Endothelial cell of umbilical vein (primary cell): ENCODE results near the gene KCNH4.
"Not testable (repeated sequence)": the region's sequence is repeated elsewhere in the genome, so short reads cannot be mapped to it uniquely, and the experiment has no call there.

Experiments used
- EZH2 ChIP-seq: IDR thresholded peaks from 2 replicates; pipeline ENCODE4 v1.6.1; 2012; ENCODE audit warnings: borderline replicate concordance, low read depth, mild to moderate bottlenecking, moderate library complexity, low read length, inconsistent platforms; ENCODE audit not compliant: severe bottlenecking
- FOS ChIP-seq: IDR thresholded peaks from 2 replicates; pipeline ENCODE4 v1.6.1; 2011; ENCODE audit warnings: mild to moderate bottlenecking, low read length, moderate library complexity, borderline replicate concordance; ENCODE audit not compliant: insufficient read depth
- GATA2 ChIP-seq: IDR thresholded peaks from 2 replicates; pipeline ENCODE4 v1.7.0; 2011; ENCODE audit warnings: low read depth, mild to moderate bottlenecking, moderate library complexity, mixed read lengths, low read length; ENCODE audit not compliant: insufficient read length, insufficient read depth
- JUN ChIP-seq: IDR thresholded peaks from 2 replicates; pipeline ENCODE4 v1.6.1; 2011; ENCODE audit warnings: borderline replicate concordance, low read depth; ENCODE audit not compliant: insufficient read length, insufficient read depth
- MYC ChIP-seq: IDR thresholded peaks from one replicate; pipeline ENCODE4 v1.6.1; 2011; ENCODE audit warnings: mild to moderate bottlenecking, low read depth, low read length
- POLR2A ChIP-seq: IDR thresholded peaks from 2 replicates; pipeline ENCODE4 v1.6.1; 2012; ENCODE audit warnings: low read depth, mild to moderate bottlenecking, control low read depth, low read length
- POLR2AphosphoS5 ChIP-seq: IDR thresholded peaks from 2 replicates; pipeline ENCODE4 v1.6.1; 2012; ENCODE audit warnings: low read depth, mild to moderate bottlenecking, control low read depth, low read length, moderate library complexity; ENCODE audit not compliant: insufficient read depth
- TF ChIP-seq, protein P1 (sequence below), 2 donors: IDR thresholded peaks; 1 replicate in 1 of 2; 2 replicates in 1 of 2; pipeline ENCODE4 v1.5.1; 2011; ENCODE audit warnings: low read length in 2 of 2, mild to moderate bottlenecking in 2 of 2, moderate library complexity in 2 of 2, control low read depth in 1 of 2, inconsistent platforms in 1 of 2, low read depth in 1 of 2; ENCODE audit not compliant: insufficient read depth in 1 of 2; ENCODE audit errors: extremely low read depth in 1 of 2
- TF ChIP-seq, protein P2 (sequence below): IDR thresholded peaks from 2 replicates; pipeline ENCODE4 v1.6.1; 2011; ENCODE audit not compliant: insufficient read depth, insufficient read length

GRCh38 chr17:42186191-42186590 lies 5.2 kb upstream of the KCNH4 start:
- not testable (repeated sequence) for TF ChIP-seq EZH2, POLR2AphosphoS5, POLR2A, JUN, GATA2, MYC, FOS
- TF ChIP-seq, protein P1, sequence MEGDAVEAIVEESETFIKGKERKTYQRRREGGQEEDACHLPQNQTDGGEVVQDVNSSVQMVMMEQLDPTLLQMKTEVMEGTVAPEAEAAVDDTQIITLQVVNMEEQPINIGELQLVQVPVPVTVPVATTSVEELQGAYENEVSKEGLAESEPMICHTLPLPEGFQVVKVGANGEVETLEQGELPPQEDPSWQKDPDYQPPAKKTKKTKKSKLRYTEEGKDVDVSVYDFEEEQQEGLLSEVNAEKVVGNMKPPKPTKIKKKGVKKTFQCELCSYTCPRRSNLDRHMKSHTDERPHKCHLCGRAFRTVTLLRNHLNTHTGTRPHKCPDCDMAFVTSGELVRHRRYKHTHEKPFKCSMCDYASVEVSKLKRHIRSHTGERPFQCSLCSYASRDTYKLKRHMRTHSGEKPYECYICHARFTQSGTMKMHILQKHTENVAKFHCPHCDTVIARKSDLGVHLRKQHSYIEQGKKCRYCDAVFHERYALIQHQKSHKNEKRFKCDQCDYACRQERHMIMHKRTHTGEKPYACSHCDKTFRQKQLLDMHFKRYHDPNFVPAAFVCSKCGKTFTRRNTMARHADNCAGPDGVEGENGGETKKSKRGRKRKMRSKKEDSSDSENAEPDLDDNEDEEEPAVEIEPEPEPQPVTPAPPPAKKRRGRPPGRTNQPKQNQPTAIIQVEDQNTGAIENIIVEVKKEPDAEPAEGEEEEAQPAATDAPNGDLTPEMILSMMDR (IDR thresholded peaks at IDR 0.05; ENCODE audit: extremely low read depth in 1 of 2, insufficient read depth in 1 of 2, low read depth in 1 of 2, low read length in 2 of 2), result not testable (repeated sequence)
- TF ChIP-seq, protein P2, sequence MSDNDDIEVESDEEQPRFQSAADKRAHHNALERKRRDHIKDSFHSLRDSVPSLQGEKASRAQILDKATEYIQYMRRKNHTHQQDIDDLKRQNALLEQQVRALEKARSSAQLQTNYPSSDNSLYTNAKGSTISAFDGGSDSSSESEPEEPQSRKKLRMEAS, result not testable (repeated sequence)
